ENCODE results near the gene ACBD5.
"Not testable (repeated sequence)": the region's sequence is repeated elsewhere in the genome, so short reads cannot be mapped to it uniquely, and the experiment has no call there.

Gene ACBD5

GRCh38 chr10:27169849-27170248, 70.7 kb downstream of the ACBD5 start:
- Mint-ChIP-seq H3K27me3 (ENCODE audit: low read depth) (no peaks in the 10 kb centered on the region), H3K4me1 (no peaks in the 10 kb centered on the region), H3K36me3 (ENCODE audit: low read depth) (peaks cover 32% of the 10 kb centered on the region), H3K9me3 (no peaks in the 10 kb centered on the region), H3K4me3 (no peak overlapping the region), H3K27ac (no peak overlapping the region)
- TF ChIP-seq CTCF (IDR thresholded peaks at IDR 0.05; ENCODE audit: unreplicated experiment in 3 of 3): no peak

GRCh38 chr10:27158421-27158820, 82.2 kb downstream of the ACBD5 start:
- H3K27ac Mint-ChIP-seq: no peak overlapping the region
- H3K36me3 Mint-ChIP-seq (ENCODE audit: low read depth): peaks cover 22% of the 10 kb centered on the region

GRCh38 chr10:27157150-27157549, 83.4 kb downstream of the ACBD5 start:
- H3K9me3 Mint-ChIP-seq: no peaks in the 10 kb centered on the region
- peaks cover 27% of the 10 kb centered on the region for H3K36me3 Mint-ChIP-seq (ENCODE audit: low read depth)
- TF ChIP-seq CTCF (IDR thresholded peaks at IDR 0.05; ENCODE audit: unreplicated experiment in 3 of 3): no peak
- peak overlapping the region; percentile 46 to 94 (median 90) for H3K27ac Mint-ChIP-seq
- peaks cover 27% of the 10 kb centered on the region for H3K4me1 Mint-ChIP-seq
- peak overlapping the region; percentile 97 to 99 (median 98) for H3K4me3 Mint-ChIP-seq
- no peaks in the 10 kb centered on the region for H3K27me3 Mint-ChIP-seq (ENCODE audit: low read depth)

More at GRCh38 chr10:27158421-27158820, 82.2 kb downstream of the ACBD5 start:
- H3K4me1 Mint-ChIP-seq: peaks cover 17% of the 10 kb centered on the region
- no peaks in the 10 kb centered on the region for H3K27me3 Mint-ChIP-seq (ENCODE audit: low read depth)
- no peak for TF ChIP-seq CTCF (IDR thresholded peaks at IDR 0.05; ENCODE audit: unreplicated experiment in 3 of 3)
- H3K9me3 Mint-ChIP-seq: no peaks in the 10 kb centered on the region
- no peak overlapping the region for H3K4me3 Mint-ChIP-seq

- not testable (repeated sequence) for H3K27me3 Mint-ChIP-seq (ENCODE audit: low read depth); H3K9me3 Mint-ChIP-seq
- peaks cover 32% of the 10 kb centered on the region for H3K4me1 Mint-ChIP-seq
- H3K36me3 Mint-ChIP-seq (ENCODE audit: low read depth): peaks cover 22% of the 10 kb centered on the region
- H3K27ac Mint-ChIP-seq: peak overlapping the region in 2 of 3 experiments; percentile 46 to 99
- H3K4me3 Mint-ChIP-seq: peak overlapping the region; percentile 97 to 99 (median 98)
Observed at GRCh38 chr10:27156566-27156965, 84.0 kb downstream of the ACBD5 start.

GRCh38 chr10:27155066-27155754, 85.4 kb downstream of the ACBD5 start, which contains the start of gene MASTL:
MASTL (plus strand) TSS chr10:27155352; CDS start chr10:27155427, 75 bp downstream.
- peak within 1 kb of the TSS; percentile 99 for H3K27ac Mint-ChIP-seq
- peak within 1 kb of the TSS; percentile 97 to 99 (median 98) for H3K4me3 Mint-ChIP-seq
- H3K9me3 Mint-ChIP-seq: no peaks in the 10 kb centered on the region
- H3K27me3 Mint-ChIP-seq (ENCODE audit: low read depth): no peaks in the 10 kb centered on the region
- TF ChIP-seq CTCF (IDR thresholded peaks at IDR 0.05; ENCODE audit: unreplicated experiment in 3 of 3): no peak
- peaks cover 35% of the 10 kb centered on the region for H3K4me1 Mint-ChIP-seq
- peaks cover 19% of the 10 kb centered on the region for H3K36me3 Mint-ChIP-seq (ENCODE audit: low read depth)

GRCh38 chr10:27153845-27154193, 86.8 kb downstream of the ACBD5 start:
- Mint-ChIP-seq H3K27ac (peak overlapping the region; percentile 99), H3K9me3 (no peaks in the 10 kb centered on the region), H3K4me1 (peaks cover 37% of the 10 kb centered on the region), H3K36me3 (ENCODE audit: low read depth) (peaks cover 23% of the 10 kb centered on the region), H3K4me3 (peak overlapping the region; percentile 97 to 99 (median 98)), H3K27me3 (ENCODE audit: low read depth) (no peaks in the 10 kb centered on the region)
- TF ChIP-seq CTCF (IDR thresholded peaks at IDR 0.05; ENCODE audit: unreplicated experiment in 3 of 3): no peak

Data from nephron (organoid).